ENCODE measurements around the gene OR52A1.
A peak's percentile ranks its signal among the peaks of the same experiment; 100 is the strongest.
"Not testable (repeated sequence)": the region's sequence is repeated elsewhere in the genome, so short reads cannot be mapped to it uniquely, and the experiment has no call there.

OR52A1 gene

DNA sequence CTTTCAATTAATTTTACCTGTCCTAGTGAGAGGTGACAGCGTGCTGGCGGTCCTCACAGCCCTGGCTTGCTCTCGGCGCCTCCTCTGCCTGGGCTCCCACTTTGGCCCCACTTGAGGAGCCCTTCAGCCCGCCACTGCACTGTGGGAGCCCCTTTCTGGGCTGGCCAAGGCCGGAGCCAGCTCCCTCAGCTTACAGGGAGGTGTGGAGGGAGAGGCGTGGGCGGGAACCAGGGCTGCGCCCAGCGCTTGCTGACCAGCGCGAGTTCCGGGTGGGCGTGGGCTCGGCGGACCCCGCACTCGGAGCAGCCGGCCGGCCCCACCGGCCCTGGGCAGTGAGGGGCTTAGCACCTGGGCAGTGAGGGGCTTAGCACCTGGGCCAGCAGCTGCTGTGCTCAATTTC lies 10.4 kb downstream of the OR52A1 start:
- DNase-seq; in situ Hi-C loops (cut with HindIII; ENCODE audit: low pct_ligation_motif_present, low pct_unique_long_range_greater_than_20kb, low sequenced_read_pairs): not testable (repeated sequence)

DNA sequence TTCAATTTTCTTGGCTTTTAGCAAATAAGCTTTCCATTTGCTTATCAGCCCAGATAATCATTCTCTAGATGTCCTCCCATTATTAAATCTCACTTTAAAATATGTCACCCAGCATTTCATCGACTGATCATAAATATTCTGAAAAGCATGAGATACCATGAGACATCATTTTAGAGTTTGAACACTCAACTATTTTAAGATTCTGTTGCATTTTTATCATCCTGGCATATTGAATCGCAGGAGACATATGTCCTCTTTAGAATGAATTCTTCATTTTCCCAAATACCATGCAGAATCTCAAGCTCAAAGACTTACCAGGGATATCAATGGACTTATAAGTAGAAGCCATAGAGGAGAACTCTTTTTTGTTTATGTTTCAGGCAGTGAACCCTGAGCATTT lies 16.6 kb downstream of the OR52A1 start, which contains the start of gene OR52A5:
Gene OR52A5, minus strand, starts transcription at position 361 of the 400 bp plus-strand sequence. CDS start 5,714 bp downstream, outside the sequence.
- in situ Hi-C loops (cut with HindIII; ENCODE audit: low pct_ligation_motif_present, low pct_unique_long_range_greater_than_20kb, low sequenced_read_pairs), result no loop called here
- no peak for DNase-seq

DNA sequence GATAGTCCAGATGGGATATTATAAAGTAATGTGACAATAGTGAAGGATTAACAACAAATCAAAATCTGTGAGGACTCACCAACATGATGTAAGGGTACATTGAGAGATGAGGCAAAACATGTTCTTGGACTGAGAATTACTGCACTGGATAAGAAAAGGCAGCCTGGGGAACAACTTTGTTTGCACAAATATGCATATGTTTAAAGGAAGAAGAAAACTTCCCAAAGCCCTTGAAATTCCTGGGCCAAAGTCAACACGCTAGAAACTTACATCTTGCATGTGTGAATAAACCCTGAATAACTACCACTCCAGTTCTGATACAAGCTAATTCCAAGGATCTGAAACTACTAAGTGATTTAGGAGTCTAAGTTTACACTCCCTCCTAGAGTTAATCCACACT lies 17.5 kb downstream of the OR52A1 start:
- in situ Hi-C loops (cut with HindIII; ENCODE audit: low pct_ligation_motif_present, low pct_unique_long_range_greater_than_20kb, low sequenced_read_pairs), result no loop called here
- no peak for DNase-seq

DNA sequence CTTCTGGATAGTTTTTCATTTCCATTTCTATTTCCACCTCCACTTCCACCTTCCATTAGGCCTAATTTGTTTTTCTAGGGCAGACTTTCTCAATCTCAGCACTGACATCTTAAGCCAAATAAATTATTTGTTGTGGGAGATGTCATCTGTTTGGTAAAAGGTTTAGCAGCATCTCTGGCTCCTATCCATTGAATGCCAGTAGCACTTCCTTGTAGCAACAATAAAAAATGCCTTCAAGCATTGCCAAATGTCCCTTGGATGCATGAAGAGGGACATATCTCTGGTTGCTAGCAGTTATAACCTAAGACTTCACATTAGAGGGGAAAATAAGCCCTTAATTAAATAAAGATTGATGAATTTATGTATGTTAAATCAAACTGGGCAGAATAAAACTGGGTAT lies 18.3 kb downstream of the OR52A1 start:
- in situ Hi-C loops (cut with HindIII; ENCODE audit: low pct_ligation_motif_present, low pct_unique_long_range_greater_than_20kb, low sequenced_read_pairs), result no loop called here
- DNase-seq, result no peak

DNA sequence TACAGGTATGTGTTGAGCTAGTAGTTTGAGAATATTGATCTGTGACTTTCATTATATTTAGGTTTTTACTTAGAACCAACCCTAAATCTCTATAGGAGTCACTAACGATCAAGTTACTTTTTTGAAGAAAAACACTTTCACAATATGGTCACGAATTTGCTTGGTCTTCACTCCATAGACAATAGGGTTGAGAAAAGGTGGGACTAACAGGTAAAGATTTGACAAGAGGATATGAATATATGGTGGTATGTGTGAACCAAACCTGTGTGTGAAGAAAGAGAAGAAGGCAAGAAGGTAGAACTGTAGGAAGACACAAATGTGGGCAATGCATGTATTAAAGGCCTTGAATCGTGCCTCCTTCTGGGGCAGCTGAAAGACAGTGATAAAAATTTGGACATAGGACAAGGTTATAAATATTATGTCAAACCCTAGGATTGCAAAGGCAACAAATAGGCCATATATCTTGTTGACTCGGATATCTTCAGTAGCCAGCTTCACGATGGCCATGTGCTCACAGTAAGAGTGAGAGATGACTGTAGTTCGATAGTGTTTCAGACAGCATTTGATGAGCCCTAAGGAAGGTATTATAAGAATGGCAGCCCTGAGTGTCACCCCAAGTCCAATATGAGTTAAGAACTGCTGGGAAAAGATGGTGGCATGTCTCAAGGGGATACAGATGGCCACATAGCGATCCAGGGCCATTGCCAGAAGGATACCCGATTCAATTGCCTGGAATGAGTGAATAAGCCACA lies 22.8 kb downstream of the OR52A1 start:
- DNase-seq, result no peak
- in situ Hi-C loops (cut with HindIII; ENCODE audit: low pct_ligation_motif_present, low pct_unique_long_range_greater_than_20kb, low sequenced_read_pairs), result no loop called here

DNA sequence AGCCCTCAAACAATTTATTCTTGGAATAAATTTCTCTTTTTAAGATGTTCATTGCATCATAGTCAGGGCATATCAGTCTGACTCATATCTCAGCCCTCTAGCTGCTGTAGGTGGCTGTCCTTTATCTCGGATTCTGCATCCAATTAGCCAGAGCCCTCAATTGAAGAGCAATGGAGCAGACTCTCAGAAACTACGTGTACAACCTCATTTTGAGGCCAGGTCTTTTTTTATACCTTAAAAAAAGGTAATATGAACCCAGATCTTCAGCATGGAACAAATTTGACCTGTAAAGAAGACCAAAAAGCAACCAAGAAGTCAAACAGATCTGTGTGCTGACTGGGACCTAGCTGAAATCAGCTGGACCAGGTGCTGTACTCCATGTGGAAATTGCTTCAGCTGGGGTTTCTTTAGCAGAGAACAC lies 25.1 kb downstream of the OR52A1 start:
- DNase-seq, result no peak
- in situ Hi-C loops (cut with HindIII; ENCODE audit: low pct_ligation_motif_present, low pct_unique_long_range_greater_than_20kb, low sequenced_read_pairs), result no loop called here

DNA sequence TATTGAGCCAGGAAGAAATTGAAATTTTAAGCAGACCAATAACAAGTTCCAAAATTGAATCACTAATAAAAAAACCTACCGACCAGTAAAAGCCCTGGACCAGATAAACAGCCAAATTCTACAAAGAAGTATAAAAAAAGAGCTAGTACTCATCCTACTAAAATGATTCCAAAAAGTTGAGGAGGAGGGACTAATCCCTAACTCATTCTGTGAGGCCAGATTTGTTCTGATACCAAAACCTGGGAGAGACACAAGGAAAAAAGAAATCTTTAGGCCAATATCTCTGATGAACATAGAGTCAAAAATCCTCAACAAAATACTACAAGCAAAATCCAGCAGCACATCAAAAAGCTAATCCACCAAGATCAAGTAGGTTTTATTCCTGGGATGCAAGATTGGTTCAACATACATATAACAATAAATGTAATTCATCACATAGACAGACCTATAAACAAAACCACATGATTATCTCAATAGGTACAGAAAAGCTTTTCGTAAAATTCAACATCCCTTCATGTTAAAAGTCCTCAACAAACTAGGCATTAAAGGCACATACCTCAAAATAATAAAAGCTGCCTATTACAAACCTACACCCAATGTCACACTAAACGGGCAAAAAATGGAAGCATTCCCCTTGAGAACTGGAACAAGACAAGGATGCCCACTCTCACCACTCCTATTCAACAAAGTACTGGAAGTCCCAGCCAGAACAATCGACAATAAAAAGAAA lies 29.5 kb downstream of the OR52A1 start:
- DNase-seq, result no peak
- in situ Hi-C loops (cut with HindIII; ENCODE audit: low pct_ligation_motif_present, low pct_unique_long_range_greater_than_20kb, low sequenced_read_pairs), result no loop called here

DNA sequence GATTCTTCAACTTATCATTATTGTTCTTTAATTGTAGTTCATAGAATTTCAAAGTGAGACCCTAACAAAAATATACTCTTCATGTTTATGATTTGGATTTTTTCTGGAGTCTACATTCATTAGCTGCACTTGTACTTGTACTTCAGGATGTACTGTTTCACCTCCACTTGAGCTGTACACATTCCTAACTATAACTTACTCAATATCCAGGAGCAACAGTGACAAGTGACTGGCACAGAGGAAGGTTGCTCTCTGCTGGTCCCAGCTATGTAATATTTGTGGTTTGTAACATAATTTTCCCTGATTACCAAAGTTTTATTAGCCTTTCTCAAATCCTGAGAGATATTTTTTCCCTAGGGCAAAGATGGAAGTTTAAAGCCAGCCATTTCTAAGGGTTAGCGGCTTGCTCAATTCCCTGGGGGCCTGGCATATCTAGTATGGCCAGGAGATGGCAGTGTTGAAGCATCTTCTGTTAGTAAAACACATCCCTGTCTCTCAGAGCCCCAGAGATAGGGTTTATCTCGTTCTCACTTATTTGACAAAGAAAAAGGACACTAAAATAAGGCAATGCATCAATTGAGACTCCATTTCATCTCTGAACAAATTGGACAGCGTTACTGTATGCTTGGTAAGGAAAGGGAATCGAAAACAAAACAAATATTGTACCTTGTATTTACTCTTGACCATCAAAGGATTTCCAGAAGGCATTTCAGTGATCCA lies 30.6 kb downstream of the OR52A1 start:
- in situ Hi-C loops (cut with HindIII; ENCODE audit: low pct_ligation_motif_present, low pct_unique_long_range_greater_than_20kb, low sequenced_read_pairs), result no loop called here
- DNase-seq, result peak; percentile 66

DNA sequence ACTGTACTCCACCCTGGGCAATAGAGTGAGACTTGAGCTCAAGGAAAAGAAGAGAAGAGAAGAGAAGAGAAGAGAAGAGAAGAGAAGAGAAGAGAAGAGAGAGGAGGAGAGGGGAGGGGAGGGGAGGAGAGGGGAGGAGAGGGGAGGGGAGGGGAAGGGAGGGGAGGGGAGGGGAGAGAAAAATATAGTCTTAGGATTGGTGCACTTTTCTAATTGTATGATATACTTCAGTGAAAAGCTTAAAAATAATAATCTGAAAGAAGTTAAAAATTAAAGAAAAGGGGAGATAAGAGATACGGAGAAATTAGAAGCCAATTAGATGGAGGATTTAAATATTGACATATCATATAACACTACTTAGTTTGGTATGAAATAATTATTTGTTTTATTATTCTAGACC lies 35.7 kb downstream of the OR52A1 start:
- in situ Hi-C loops (cut with HindIII; ENCODE audit: low pct_ligation_motif_present, low pct_unique_long_range_greater_than_20kb, low sequenced_read_pairs), result no loop called here
- DNase-seq, result no peak

DNA sequence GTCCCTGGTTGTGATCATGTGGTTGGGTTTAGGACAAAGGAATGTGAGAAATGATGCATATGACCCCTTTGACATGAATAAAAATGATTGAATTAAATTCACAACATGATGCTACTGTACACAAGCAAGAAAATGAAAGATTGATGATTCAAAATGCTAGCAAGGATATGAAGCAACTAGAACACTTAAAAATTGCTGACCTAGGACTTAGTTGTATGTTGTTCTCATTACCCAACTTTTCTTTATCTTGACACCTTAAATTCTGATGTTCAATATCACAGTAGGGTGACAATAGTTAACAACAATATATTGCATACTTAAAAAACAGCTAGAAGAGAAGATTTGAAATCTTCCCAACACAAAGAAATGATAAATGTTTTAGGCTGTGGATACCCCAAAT lies 37.0 kb downstream of the OR52A1 start:
- in situ Hi-C loops (cut with HindIII; ENCODE audit: low pct_ligation_motif_present, low pct_unique_long_range_greater_than_20kb, low sequenced_read_pairs), result no loop called here
- no peak for DNase-seq

DNA sequence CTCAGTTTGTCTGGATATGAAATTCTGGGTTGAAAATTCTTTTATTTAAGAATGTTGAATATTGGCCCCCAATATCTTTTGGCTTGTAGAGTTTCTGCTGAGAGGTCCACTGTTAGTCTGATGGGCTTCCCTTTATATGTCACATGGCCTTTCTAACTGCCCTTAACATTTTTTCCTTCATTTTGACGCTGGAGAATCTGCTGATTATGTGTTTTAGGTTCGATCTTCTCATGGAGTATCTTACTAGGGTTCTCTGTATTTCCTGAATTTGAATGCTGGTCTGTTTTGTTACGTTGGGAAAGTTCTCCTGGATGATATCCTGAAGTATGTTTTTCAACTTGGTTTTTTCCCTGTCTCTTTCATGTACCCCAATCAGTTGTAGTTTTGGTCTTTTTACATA lies 39.2 kb downstream of the OR52A1 start:
- no peak for DNase-seq
- in situ Hi-C loops (cut with HindIII; ENCODE audit: low pct_ligation_motif_present, low pct_unique_long_range_greater_than_20kb, low sequenced_read_pairs), result no loop called here

DNA sequence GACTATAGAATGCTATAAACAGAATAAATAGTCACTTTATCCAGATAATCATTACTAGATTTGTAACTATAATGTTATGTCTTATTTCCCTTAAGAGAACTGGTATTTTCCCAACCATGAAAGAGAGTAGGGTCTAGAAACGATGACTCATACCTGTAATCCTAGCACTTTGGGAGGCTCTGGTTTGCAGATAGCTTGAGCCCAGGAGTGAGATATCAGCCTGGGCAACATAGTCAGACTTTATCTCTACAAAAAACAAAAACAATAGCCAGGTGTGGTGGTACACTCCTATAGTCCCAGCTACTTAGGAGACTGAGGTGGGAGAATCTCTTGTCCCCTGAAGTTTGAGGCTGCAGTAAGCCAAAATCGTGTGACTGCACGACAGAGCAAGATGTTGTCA lies 47.3 kb downstream of the OR52A1 start:
- no peak for DNase-seq
- in situ Hi-C loops (cut with HindIII; ENCODE audit: low pct_ligation_motif_present, low pct_unique_long_range_greater_than_20kb, low sequenced_read_pairs), result no loop called here

DNA sequence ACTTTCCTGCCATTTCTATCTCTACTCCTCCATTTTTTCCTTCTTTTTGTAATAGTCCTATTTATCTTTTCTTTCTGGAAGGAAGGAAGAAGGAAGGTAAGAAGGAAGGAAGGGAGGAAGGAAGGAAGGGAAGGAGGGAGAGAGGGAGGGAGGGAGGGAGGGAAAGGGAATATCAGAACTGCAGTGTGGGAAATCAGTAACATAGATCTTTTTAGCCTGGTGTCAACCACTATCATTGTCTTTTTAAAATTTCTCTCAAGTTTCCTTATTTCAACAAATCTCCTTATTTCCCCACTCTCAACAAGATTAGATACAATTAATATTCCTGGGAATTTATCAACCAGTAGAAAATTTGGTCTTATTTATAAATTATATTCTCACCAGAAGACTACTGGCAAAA lies 51.5 kb downstream of the OR52A1 start:
- in situ Hi-C loops (cut with HindIII; ENCODE audit: low pct_ligation_motif_present, low pct_unique_long_range_greater_than_20kb, low sequenced_read_pairs), result no loop called here
- no peak for DNase-seq

DNA sequence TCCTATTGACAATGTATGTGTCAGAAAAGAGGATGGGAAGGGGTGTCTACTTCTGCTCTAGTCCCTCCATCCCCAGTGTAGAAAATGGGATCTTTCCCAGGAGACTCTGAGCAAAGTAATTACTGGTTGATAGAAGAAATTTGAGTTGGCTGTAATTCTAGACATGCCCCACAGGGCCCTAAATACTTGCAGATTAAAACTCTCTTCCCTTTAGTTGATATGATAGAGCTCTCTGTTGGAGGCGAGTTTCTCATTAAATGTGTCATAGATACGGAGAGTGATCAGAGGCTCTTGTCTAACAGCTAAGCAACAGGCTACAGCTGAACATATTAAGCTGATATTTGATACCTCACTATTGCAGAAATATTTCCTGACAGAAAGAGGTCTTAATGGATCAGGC lies 52.3 kb downstream of the OR52A1 start:
- in situ Hi-C loops (cut with HindIII; ENCODE audit: low pct_ligation_motif_present, low pct_unique_long_range_greater_than_20kb, low sequenced_read_pairs), result no loop called here
- DNase-seq, result no peak

DNA sequence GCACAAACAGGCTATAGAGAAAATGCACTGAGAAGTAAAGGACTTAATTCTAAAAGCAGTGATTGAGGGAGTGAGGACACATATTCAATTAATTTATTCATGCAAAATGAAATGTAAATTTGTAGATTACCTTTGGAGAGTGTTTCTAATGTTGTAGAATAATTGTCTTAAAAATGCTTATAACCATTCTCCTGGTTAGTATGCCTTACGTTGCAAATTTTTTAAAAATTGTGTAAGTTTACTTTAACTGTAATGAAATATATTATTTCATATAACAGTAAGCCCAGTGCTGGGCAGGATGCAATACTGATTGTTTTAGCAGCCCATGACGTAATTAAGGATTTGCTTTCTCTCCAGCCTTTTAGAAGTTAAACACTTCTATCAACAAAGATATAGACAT lies 58.5 kb downstream of the OR52A1 start:
- in situ Hi-C loops (cut with HindIII; ENCODE audit: low pct_ligation_motif_present, low pct_unique_long_range_greater_than_20kb, low sequenced_read_pairs), result no loop called here
- DNase-seq, result no peak

Data from ACHN (cell line).